ENCODE measurements around the gene GAB3.

DNA sequence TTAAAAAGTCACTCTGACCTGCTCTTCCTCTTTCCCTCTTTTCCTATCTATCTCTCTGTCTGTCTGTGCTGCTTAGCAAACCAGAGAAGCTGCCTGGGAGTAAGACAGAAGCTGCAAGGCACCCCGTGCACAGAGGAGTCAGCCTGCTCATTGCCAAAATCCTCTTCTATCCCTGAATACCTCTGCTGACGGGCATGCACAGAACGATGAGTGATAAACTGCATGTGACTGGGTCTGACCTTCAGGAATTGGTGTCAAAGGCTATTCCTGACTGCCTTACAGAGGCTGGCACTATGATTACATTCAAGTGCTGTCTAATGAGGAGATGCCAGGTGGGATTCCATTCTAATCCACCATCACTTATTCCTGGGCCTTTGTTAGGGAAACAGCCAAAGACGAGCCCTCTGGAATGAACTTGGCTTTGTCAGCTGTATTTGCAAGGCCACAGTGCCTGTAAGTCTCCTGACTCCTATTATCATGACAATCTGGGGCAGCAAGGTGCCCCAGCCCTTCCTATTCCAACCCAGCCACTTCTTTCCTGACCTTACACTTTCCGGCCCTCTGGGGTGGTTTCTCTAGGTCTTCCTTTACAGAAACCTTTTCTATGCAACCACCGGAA, 52.1 kb downstream of the GAB3 start:
- TF ChIP-seq, protein P1, sequence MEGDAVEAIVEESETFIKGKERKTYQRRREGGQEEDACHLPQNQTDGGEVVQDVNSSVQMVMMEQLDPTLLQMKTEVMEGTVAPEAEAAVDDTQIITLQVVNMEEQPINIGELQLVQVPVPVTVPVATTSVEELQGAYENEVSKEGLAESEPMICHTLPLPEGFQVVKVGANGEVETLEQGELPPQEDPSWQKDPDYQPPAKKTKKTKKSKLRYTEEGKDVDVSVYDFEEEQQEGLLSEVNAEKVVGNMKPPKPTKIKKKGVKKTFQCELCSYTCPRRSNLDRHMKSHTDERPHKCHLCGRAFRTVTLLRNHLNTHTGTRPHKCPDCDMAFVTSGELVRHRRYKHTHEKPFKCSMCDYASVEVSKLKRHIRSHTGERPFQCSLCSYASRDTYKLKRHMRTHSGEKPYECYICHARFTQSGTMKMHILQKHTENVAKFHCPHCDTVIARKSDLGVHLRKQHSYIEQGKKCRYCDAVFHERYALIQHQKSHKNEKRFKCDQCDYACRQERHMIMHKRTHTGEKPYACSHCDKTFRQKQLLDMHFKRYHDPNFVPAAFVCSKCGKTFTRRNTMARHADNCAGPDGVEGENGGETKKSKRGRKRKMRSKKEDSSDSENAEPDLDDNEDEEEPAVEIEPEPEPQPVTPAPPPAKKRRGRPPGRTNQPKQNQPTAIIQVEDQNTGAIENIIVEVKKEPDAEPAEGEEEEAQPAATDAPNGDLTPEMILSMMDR (IDR thresholded peaks at IDR 0.05; ENCODE audit: insufficient read depth, low read length), result no peak
- no peak for TF ChIP-seq POLR2AphosphoS5 (IDR thresholded peaks at IDR 0.05; ENCODE audit: low read depth)
